ENCODE measurements around the gene P2RY12. TPM values are rescaled to one million over a fixed set of nuclear protein-coding genes. Genes with fewer than 3 reads are reported as not detected.

Gene P2RY12
- total RNA-seq (2012; rRNA removed) (not detected in 2 replicates), polyA plus RNA-seq (2012; rRNA removed) (not detected in 2 replicates), Bru-seq, nascent RNA (not detected), BruChase-seq, experiment 1, labeled RNA remaining after a 6-hour chase (not detected), BruChase-seq, experiment 2, labeled RNA remaining after a 2-hour chase (percentile 4 among the genes with signal in this experiment)
- polyA plus RNA-seq (2012; cell fraction: cytosol; rRNA removed): not detected in 2 replicates
- not detected in 2 replicates for polyA plus RNA-seq (2012; cell fraction: nucleus; rRNA removed; ENCODE audit: low replicate concordance)
- long read RNA-seq: 0 reads

- no peak for TF ChIP-seq MAFK (IDR thresholded peaks at IDR 0.05; ENCODE audit: low read depth, low read length)
- no peak for TF ChIP-seq NFE2L2 (IDR thresholded peaks at IDR 0.05; ENCODE audit: low read depth, low read length)
- no peak for TF ChIP-seq RFX5 (IDR thresholded peaks at IDR 0.05; ENCODE audit: low read depth, low read length)
- TF ChIP-seq CHD1 (IDR thresholded peaks at IDR 0.05; ENCODE audit: low read depth, low read length): no peak
- TF ChIP-seq CEBPB (IDR thresholded peaks at IDR 0.05; ENCODE audit: low read depth, low read length): no peak
- TF ChIP-seq BHLHE40 (IDR thresholded peaks at IDR 0.05; ENCODE audit: low read depth, low read length): no peak
- H3K9me3 ChIP-seq (ENCODE audit: control insufficient read depth, insufficient read depth, low read length): no peaks in the 10 kb centered on the region
- dilution Hi-C loops (cut with HindIII; ENCODE audit: low sequenced_read_pairs, unreplicated experiment) (no loop called here), intact Hi-C loops (cut with micrococcal nuclease) (no loop called here), in situ Hi-C loops (cut with MboI; ENCODE audit: low sequenced_read_pairs) (no loop called here)
- no peak within 1 kb of the TSS for H3K9ac ChIP-seq (ENCODE audit: low read depth, low read length)
- no CpG with 5 or more reads among the region's 4 CpGs for WGBS, 2 experiments (ENCODE audit: extremely low coverage in 2 of 2, insufficient read length in 1 of 2)
- no peak within 1 kb of the TSS for H3K18ac ChIP-seq (ENCODE audit: low read depth, low read length)
- POLR2A ChIA-PET (ENCODE audit: unreplicated experiment): no interaction called here
- H3K4me1 ChIP-seq (ENCODE audit: control insufficient read depth, insufficient read depth, low read length): no peaks in the 10 kb centered on the region
- H3K36me3 ChIP-seq (ENCODE audit: control insufficient read depth, insufficient read depth, low read length): no peaks in the 10 kb centered on the region
- peak within 1 kb of the TSS; percentile 79; the same call in 1 of the 2 replicates for H3K4me2 ChIP-seq (ENCODE audit: low read depth, low read length)
- no peak within 1 kb of the TSS for H3K23ac ChIP-seq (ENCODE audit: low read depth, low read length)
- ATAC-seq (ENCODE audit: low read depth): no peak
- no peak within 1 kb of the TSS for H3K56ac ChIP-seq (ENCODE audit: extremely low read depth, insufficient read depth, low read length)
- no peak within 1 kb of the TSS for H3K4me3 ChIP-seq (ENCODE audit: insufficient read depth, low read depth, low read length)
- no peaks in the 10 kb centered on the region for H4K20me1 ChIP-seq (ENCODE audit: insufficient read depth, low read length)
- H3K14ac ChIP-seq (replicated peaks; ENCODE audit: low read depth, low read length): no peak within 1 kb of the TSS; the same call in 1 of the 2 replicates
- no peak within 1 kb of the TSS for H2BK120ac ChIP-seq (ENCODE audit: low read depth, low read length)
- H2BK20ac ChIP-seq (ENCODE audit: low read depth, low read length): no peak within 1 kb of the TSS
- H2BK5ac ChIP-seq (ENCODE audit: low read depth, low read length, poor library complexity, severe bottlenecking): no peak within 1 kb of the TSS
- BruUV-seq (replicated peaks): no TSS peak
- H4K91ac ChIP-seq (ENCODE audit: insufficient read depth, low read depth, low read length): no peak within 1 kb of the TSS
- H2AK9ac ChIP-seq (replicated peaks; ENCODE audit: low read depth, low read length, poor library complexity): no peak within 1 kb of the TSS
- H3K27me3 ChIP-seq (ENCODE audit: control insufficient read depth, insufficient read depth, low read length): no peaks in the 10 kb centered on the region
- CTCF ChIA-PET: interaction anchor here (1.0 kb wide), 1 partner anchor 80 kb away, joined by 3 read pairs; no protein-coding TSS in a partner anchor
- no peak within 1 kb of the TSS for H2AK5ac ChIP-seq (ENCODE audit: low read depth, low read length)
- no peak within 1 kb of the TSS for H2BK15ac ChIP-seq (ENCODE audit: low read depth, low read length)
- no peak within 1 kb of the TSS for H3K4ac ChIP-seq (ENCODE audit: low read depth, low read length)
- H3K79me1 ChIP-seq (ENCODE audit: low read depth in 1 of 2, low read length in 2 of 2): no peaks in the 10 kb centered on the region
- H3K9me1 ChIP-seq (ENCODE audit: insufficient read depth, low read length): no peaks in the 10 kb centered on the region
- no peak for DNase-seq
- no peak within 1 kb of the TSS for H4K5ac ChIP-seq (ENCODE audit: low read depth, low read length)
- H2AFZ ChIP-seq (replicated peaks; ENCODE audit: low read length, poor library complexity): no peak within 1 kb of the TSS
- no peak within 1 kb of the TSS for H4K8ac ChIP-seq (ENCODE audit: low read depth in 2 of 2, low read length in 2 of 2)
- no peak within 1 kb of the TSS for H3K27ac ChIP-seq (ENCODE audit: insufficient read depth, low read length)
Observed at GRCh38 chr3:151384741-151385174, at the start of gene P2RY12. TSS of gene P2RY12 (minus strand) at chr3:151384753. CDS start at chr3:151338845, 45,908 bp downstream.
